Measurements from ENCODE around the gene TNF.

Gene TNF

GRCh38 chr6:31580438-31580740, 5.0 kb downstream of the TNF start:
- H3K9ac ChIP-seq = no peak overlapping the region
- H3K79me2 ChIP-seq (ENCODE audit: insufficient read depth, low read depth) = no peaks in the 10 kb centered on the region
- H3K27me3 ChIP-seq (ENCODE audit: insufficient read depth, low read depth) = peaks cover 34% of the 10 kb centered on the region
- H3K4me1 ChIP-seq (ENCODE audit: low read depth, poor library complexity, severe bottlenecking) = peaks cover 25% of the 10 kb centered on the region
- peak overlapping the region; percentile 96; the same call in 1 of the 2 replicates for H2AFZ ChIP-seq (ENCODE audit: low read depth)
- TF ChIP-seq CTCF (conservative IDR thresholded peaks at IDR 0.05; ENCODE audit: low read depth, low read length) = no peak
- no peak overlapping the region for H3K4me3 ChIP-seq (IDR thresholded peaks at IDR 0.05; ENCODE audit: insufficient read depth, low read depth, low read length)
- H3K27ac ChIP-seq = no peak overlapping the region
- peak overlapping the region; percentile 84; the same call in 1 of the 2 replicates for H3K4me2 ChIP-seq
- H4K20me1 ChIP-seq (ENCODE audit: insufficient read depth) = no peaks in the 10 kb centered on the region
- no peaks in the 10 kb centered on the region for H3K36me3 ChIP-seq (ENCODE audit: insufficient read depth)

DNA sequence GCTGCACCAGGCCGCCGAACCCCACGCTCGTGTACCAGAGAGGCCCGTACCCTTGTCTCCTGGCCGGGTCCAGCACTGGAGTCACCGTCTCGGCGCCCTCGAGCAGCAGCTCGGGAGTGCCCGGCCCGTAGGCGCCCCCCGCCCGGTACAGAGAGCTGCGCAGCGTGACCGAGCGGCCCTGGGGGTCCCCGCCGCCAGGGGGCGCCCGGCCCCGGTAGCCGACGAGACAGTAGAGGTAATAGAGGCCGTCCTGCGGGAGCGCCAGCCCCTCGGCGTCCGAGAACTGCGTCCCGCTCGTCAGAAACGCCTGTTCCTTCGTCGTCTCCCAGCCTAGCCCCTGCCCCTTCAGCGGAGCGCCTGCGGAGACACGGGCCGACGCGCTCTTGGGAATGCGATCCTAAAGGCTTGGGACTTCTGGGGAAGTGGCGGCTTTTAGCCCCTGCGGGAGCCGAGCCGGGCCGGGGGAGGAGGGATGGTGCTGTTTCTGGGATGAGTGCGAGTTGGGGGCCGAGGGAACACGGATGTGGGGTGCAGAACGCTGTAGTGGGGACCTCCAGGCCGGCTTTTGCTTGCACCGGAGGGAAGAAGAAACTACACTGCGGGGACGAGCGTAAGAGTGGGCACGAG, 5.6 kb downstream of the TNF start:
- no peak overlapping the region for H3K4me3 ChIP-seq (IDR thresholded peaks at IDR 0.05; ENCODE audit: insufficient read depth, low read depth, low read length)
- no peak overlapping the region for H3K9ac ChIP-seq
- peak overlapping the region; percentile 84 for H3K4me2 ChIP-seq
- no peaks in the 10 kb centered on the region for H3K79me2 ChIP-seq (ENCODE audit: insufficient read depth, low read depth)
- peak overlapping the region; percentile 96 for H2AFZ ChIP-seq (ENCODE audit: low read depth)
- no peak overlapping the region for H3K27ac ChIP-seq
- no peaks in the 10 kb centered on the region for H4K20me1 ChIP-seq (ENCODE audit: insufficient read depth)
- peak; percentile 87 for TF ChIP-seq CTCF (conservative IDR thresholded peaks at IDR 0.05; ENCODE audit: low read depth, low read length)
- no peaks in the 10 kb centered on the region for H3K36me3 ChIP-seq (ENCODE audit: insufficient read depth)
- H3K4me1 ChIP-seq (ENCODE audit: low read depth, poor library complexity, severe bottlenecking) = peaks cover 25% of the 10 kb centered on the region
- H3K27me3 ChIP-seq (ENCODE audit: insufficient read depth, low read depth) = peaks cover 34% of the 10 kb centered on the region

DNA sequence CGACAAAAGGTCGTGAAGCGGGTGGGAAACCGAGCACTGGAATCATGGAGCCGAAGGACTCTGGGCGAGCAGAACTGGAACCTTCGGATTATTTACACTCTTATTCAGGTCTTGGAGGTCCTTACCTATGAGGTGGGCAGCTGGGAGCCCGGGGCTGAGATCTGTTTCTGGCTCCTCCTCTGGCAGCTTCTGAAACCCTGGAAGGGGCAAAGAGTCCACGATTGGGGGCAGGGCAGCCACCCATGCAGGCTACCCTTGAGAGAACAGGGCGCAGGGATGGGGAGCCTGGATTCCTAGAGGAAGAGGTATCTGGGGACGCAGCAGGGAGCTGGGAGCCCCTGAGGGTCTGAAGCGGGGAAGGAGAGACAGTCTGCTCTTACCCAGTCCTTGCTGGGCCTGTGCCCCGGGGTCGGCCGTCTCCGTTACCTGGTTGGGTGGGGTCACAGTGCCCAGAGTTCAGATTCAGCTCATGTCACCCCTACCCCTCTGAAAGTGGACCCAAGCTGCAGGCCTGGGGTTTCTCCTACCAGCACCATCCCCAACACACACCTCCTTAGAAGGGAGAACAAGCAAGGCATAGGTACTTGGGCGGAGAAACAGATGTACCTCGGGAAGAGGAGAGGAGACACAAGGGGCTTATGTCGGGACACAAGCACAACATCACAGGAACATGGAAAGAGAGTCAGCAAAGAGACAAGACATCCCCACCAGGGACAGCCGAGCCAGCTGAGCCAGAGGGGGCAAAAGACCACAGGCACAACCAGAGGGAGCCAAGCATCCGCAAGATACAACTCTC, 6.3 kb downstream of the TNF start:
- H4K20me1 ChIP-seq (ENCODE audit: insufficient read depth) = no peaks in the 10 kb centered on the region
- peak overlapping the region; percentile 96 for H2AFZ ChIP-seq (ENCODE audit: low read depth)
- no peak overlapping the region for H3K4me3 ChIP-seq (IDR thresholded peaks at IDR 0.05; ENCODE audit: insufficient read depth, low read depth, low read length)
- no peaks in the 10 kb centered on the region for H3K36me3 ChIP-seq (ENCODE audit: insufficient read depth)
- H3K4me2 ChIP-seq = peak overlapping the region; percentile 84; the same call in 1 of the 2 replicates
- H3K27me3 ChIP-seq (ENCODE audit: insufficient read depth, low read depth) = peaks cover 34% of the 10 kb centered on the region
- H3K79me2 ChIP-seq (ENCODE audit: insufficient read depth, low read depth) = no peaks in the 10 kb centered on the region
- no peak overlapping the region for H3K27ac ChIP-seq
- peaks cover 25% of the 10 kb centered on the region for H3K4me1 ChIP-seq (ENCODE audit: low read depth, poor library complexity, severe bottlenecking)
- no peak overlapping the region for H3K9ac ChIP-seq
- TF ChIP-seq CTCF (conservative IDR thresholded peaks at IDR 0.05; ENCODE audit: low read depth, low read length) = no peak

GRCh38 chr6:31582230-31582643, 6.9 kb downstream of the TNF start, which contains the start of gene LTB:
Gene LTB (minus strand): TSS chr6:31582424. CDS start chr6:31582417, 7 bp downstream.
- H3K4me2 ChIP-seq = peak within 1 kb of the TSS; percentile 84; the same call in 1 of the 2 replicates
- peaks cover 25% of the 10 kb centered on the region for H3K4me1 ChIP-seq (ENCODE audit: low read depth, poor library complexity, severe bottlenecking)
- no peaks in the 10 kb centered on the region for H3K79me2 ChIP-seq (ENCODE audit: insufficient read depth, low read depth)
- peak within 1 kb of the TSS; percentile 96 for H2AFZ ChIP-seq (ENCODE audit: low read depth)
- H3K27ac ChIP-seq = no peak within 1 kb of the TSS
- H3K9ac ChIP-seq = no peak within 1 kb of the TSS
- no peaks in the 10 kb centered on the region for H3K36me3 ChIP-seq (ENCODE audit: insufficient read depth)
- H3K27me3 ChIP-seq (ENCODE audit: insufficient read depth, low read depth) = peaks cover 33% of the 10 kb centered on the region
- no peaks in the 10 kb centered on the region for H4K20me1 ChIP-seq (ENCODE audit: insufficient read depth)
- TF ChIP-seq CTCF (conservative IDR thresholded peaks at IDR 0.05; ENCODE audit: low read depth, low read length) = no peak
- no peak within 1 kb of the TSS for H3K4me3 ChIP-seq (IDR thresholded peaks at IDR 0.05; ENCODE audit: insufficient read depth, low read depth, low read length)
